ENCODE measurements around the gene PAK5. TPM values are rescaled to one million over a fixed set of nuclear protein-coding genes. Genes with fewer than 3 reads are reported as not detected.

PAK5 gene
- total and polyA plus RNA-seq, 2 donors (not counting 1 experiment from before 2014, with no cell fraction given): not detected

DNA sequence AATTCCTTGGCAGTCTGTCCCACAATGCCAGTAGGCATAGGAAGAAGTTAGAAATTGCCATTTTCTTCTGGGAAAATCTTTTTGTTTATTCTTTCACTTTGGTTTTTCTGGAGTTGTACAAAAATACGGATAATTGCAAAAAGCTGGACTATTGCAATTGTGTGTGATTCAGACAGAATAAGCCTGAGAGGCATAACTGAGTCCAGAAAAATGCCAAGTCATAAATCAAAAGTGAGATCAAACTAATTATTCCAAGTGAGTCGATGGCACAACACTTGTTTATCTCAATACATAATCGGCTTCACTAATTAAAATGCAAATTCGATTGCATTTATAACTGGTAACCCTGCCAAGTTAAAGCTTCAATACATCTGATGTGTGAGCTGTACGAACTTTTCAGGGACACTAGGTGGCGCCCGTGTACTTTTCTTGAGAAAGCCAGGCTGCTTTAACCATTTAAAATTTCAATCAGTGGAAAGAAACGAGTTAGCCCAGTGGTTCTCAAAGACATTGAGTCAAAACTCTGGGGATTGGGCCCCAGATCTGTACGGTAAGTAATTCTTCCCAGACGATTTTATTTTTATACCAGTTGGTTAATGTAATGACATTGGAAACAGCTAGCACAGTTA, 221.9 kb downstream of the PAK5 start:
- H3K27me3 Mint-ChIP-seq: peaks cover 19% of the 10 kb centered on the region
- ChIA-PET POLR2A (no interaction called here), CTCF (interaction anchor here (0.7 to 1.8 kb wide), 7 partner anchors 12 to 1927 kb away, joined by 3 to 11 read pairs (median 4); no protein-coding TSS in a partner anchor)
- intact Hi-C loops (cut with micrococcal nuclease): loop anchor here (5.0 kb wide), 1 partner anchor 475 kb away; no protein-coding TSS in a partner anchor
- peaks cover 5% of the 10 kb centered on the region for H3K4me1 Mint-ChIP-seq
- H3K27ac ChIP-seq (ENCODE audit: low read length in 2 of 2): no peak overlapping the region
- no peak overlapping the region for H3K4me2 ChIP-seq (replicated peaks; ENCODE audit: low read depth, low read length, poor library complexity, severe bottlenecking)
- peaks cover 2 to 23% (median 15%) of the 10 kb centered on the region in 3 donors for H3K9me3 ChIP-seq (ENCODE audit: control extremely low read depth in 1 of 3, control insufficient read depth in 2 of 3, insufficient read depth in 1 of 3, low read length in 2 of 3)
- DNase-seq: peak; percentile 25
- H2AFZ ChIP-seq (ENCODE audit: insufficient read depth, low read depth, low read length, poor library complexity, severe bottlenecking): no peak overlapping the region
- H3K9me3 Mint-ChIP-seq (ENCODE audit: insufficient read depth): no peaks in the 10 kb centered on the region
- H3K4me1 ChIP-seq (ENCODE audit: control insufficient read depth in 2 of 2, insufficient read depth in 2 of 2, low read length in 2 of 2): peaks cover 0 to 12% of the 10 kb centered on the region in 2 donors
- H3K9ac ChIP-seq (ENCODE audit: low read length): no peak overlapping the region
- no peaks in the 10 kb centered on the region for H3K36me3 ChIP-seq (replicated peaks in 1 of 2; ENCODE audit: control extremely low read depth in 1 of 2, control insufficient read depth in 1 of 2, extremely low read depth in 1 of 2, insufficient read depth in 2 of 2, low read length in 1 of 2)
- H3K27me3 ChIP-seq (replicated peaks in 1 of 4; ENCODE audit: control extremely low read depth in 1 of 4, control insufficient read depth in 3 of 4, insufficient read depth in 4 of 4, low read length in 3 of 4): peaks cover 0 to 9% (median 1%) of the 10 kb centered on the region in 4 experiments
- no peaks in the 10 kb centered on the region for H3K79me2 ChIP-seq (ENCODE audit: control insufficient read depth, insufficient read depth, low read length)
- TF ChIP-seq EZH2 (IDR thresholded peaks at IDR 0.05; ENCODE audit: borderline replicate concordance, insufficient read depth, low read depth, low read length, poor library complexity, severe bottlenecking): no peak
- TF ChIP-seq, protein P1, sequence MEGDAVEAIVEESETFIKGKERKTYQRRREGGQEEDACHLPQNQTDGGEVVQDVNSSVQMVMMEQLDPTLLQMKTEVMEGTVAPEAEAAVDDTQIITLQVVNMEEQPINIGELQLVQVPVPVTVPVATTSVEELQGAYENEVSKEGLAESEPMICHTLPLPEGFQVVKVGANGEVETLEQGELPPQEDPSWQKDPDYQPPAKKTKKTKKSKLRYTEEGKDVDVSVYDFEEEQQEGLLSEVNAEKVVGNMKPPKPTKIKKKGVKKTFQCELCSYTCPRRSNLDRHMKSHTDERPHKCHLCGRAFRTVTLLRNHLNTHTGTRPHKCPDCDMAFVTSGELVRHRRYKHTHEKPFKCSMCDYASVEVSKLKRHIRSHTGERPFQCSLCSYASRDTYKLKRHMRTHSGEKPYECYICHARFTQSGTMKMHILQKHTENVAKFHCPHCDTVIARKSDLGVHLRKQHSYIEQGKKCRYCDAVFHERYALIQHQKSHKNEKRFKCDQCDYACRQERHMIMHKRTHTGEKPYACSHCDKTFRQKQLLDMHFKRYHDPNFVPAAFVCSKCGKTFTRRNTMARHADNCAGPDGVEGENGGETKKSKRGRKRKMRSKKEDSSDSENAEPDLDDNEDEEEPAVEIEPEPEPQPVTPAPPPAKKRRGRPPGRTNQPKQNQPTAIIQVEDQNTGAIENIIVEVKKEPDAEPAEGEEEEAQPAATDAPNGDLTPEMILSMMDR (IDR thresholded peaks at IDR 0.05): peak; percentile 63
- H3K4me3 ChIP-seq (ENCODE audit: control extremely low read depth in 1 of 5, extremely low read depth in 1 of 5, insufficient read depth in 1 of 5, low read depth in 2 of 5, low read length in 4 of 5): no peak overlapping the region
- no peak for ATAC-seq (ENCODE audit: low read depth)
- H3K27ac Mint-ChIP-seq: no peak overlapping the region
- WGBS (ENCODE audit: insufficient coverage): 8% methylated on average over 6 of the region's 10 CpGs
- no peaks in the 10 kb centered on the region for H4K20me1 ChIP-seq (ENCODE audit: control insufficient read depth, insufficient read depth, low read length, poor library complexity, severe bottlenecking)
- no peak overlapping the region for H3K4me3 Mint-ChIP-seq

DNA sequence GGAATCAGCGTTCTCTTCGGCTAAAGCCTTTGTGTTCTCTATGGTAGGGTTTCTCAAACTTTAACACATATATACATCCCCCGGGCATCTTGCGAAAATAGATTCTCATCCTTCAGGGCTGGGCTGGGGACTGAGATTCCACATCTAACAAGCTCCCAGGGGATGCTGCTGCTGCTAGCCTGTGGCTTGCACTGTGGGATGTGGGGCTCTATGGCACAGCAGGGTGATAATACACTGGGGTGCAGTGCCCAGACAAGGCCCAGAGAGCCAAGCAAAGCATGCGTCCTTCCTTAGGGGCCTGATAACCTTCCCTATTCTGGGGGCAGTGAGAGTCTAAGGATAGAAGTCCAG, 222.4 kb downstream of the PAK5 start:
- ATAC-seq (ENCODE audit: low read depth) (no peak), DNase-seq (no peak)
- no peak overlapping the region for H3K4me3 Mint-ChIP-seq
- Histone ChIP-seq H3K9me3 (ENCODE audit: control extremely low read depth in 1 of 3, control insufficient read depth in 2 of 3, insufficient read depth in 1 of 3, low read length in 2 of 3) (peaks cover 2 to 23% (median 15%) of the 10 kb centered on the region in 3 donors), H3K4me2 (replicated peaks; ENCODE audit: low read depth, low read length, poor library complexity, severe bottlenecking) (no peak overlapping the region), H3K27ac (ENCODE audit: low read length in 2 of 2) (no peak overlapping the region), H3K36me3 (replicated peaks in 1 of 2; ENCODE audit: control extremely low read depth in 1 of 2, control insufficient read depth in 1 of 2, extremely low read depth in 1 of 2, insufficient read depth in 2 of 2, low read length in 1 of 2) (no peaks in the 10 kb centered on the region), H3K9ac (ENCODE audit: low read length) (no peak overlapping the region), H4K20me1 (ENCODE audit: control insufficient read depth, insufficient read depth, low read length, poor library complexity, severe bottlenecking) (no peaks in the 10 kb centered on the region), H2AFZ (ENCODE audit: insufficient read depth, low read depth, low read length, poor library complexity, severe bottlenecking) (no peak overlapping the region), H3K79me2 (ENCODE audit: control insufficient read depth, insufficient read depth, low read length) (no peaks in the 10 kb centered on the region), H3K4me1 (ENCODE audit: control insufficient read depth in 2 of 2, insufficient read depth in 2 of 2, low read length in 2 of 2) (peaks cover 0 to 12% of the 10 kb centered on the region in 2 donors), H3K27me3 (replicated peaks in 1 of 4; ENCODE audit: control extremely low read depth in 1 of 4, control insufficient read depth in 3 of 4, insufficient read depth in 4 of 4, low read length in 3 of 4) (peaks cover 0 to 12% (median 1%) of the 10 kb centered on the region in 4 experiments), H3K4me3 (ENCODE audit: control extremely low read depth in 1 of 5, extremely low read depth in 1 of 5, insufficient read depth in 1 of 5, low read depth in 2 of 5, low read length in 4 of 5) (no peak overlapping the region)
- H3K9me3 Mint-ChIP-seq (ENCODE audit: insufficient read depth): no peaks in the 10 kb centered on the region
- TF ChIP-seq EZH2 (IDR thresholded peaks at IDR 0.05; ENCODE audit: borderline replicate concordance, insufficient read depth, low read depth, low read length, poor library complexity, severe bottlenecking): no peak
- TF ChIP-seq, protein P1 (IDR thresholded peaks at IDR 0.05): no peak
- H3K27me3 Mint-ChIP-seq: peaks cover 24% of the 10 kb centered on the region
- WGBS (ENCODE audit: insufficient coverage): 71% methylated on average over 1 of the region's 5 CpGs
- intact Hi-C loops (cut with micrococcal nuclease): loop anchor here (5.0 kb wide), 1 partner anchor 476 kb away; no protein-coding TSS in a partner anchor
- POLR2A ChIA-PET: no interaction called here
- peaks cover 5% of the 10 kb centered on the region for H3K4me1 Mint-ChIP-seq
- CTCF ChIA-PET: interaction anchor here (1.0 to 1.2 kb wide), 4 partner anchors 12 to 1927 kb away, joined by 3 to 11 read pairs (median 4); no protein-coding TSS in a partner anchor
- no peak overlapping the region for H3K27ac Mint-ChIP-seq

Data from B cell (primary cell).